ENCODE results near the gene TBC1D9.
A peak's percentile ranks its signal among the peaks of the same experiment; 100 is the strongest.
"Not testable (repeated sequence)": the region's sequence is repeated elsewhere in the genome, so short reads cannot be mapped to it uniquely, and the experiment has no call there.

The TBC1D9 gene

DNA sequence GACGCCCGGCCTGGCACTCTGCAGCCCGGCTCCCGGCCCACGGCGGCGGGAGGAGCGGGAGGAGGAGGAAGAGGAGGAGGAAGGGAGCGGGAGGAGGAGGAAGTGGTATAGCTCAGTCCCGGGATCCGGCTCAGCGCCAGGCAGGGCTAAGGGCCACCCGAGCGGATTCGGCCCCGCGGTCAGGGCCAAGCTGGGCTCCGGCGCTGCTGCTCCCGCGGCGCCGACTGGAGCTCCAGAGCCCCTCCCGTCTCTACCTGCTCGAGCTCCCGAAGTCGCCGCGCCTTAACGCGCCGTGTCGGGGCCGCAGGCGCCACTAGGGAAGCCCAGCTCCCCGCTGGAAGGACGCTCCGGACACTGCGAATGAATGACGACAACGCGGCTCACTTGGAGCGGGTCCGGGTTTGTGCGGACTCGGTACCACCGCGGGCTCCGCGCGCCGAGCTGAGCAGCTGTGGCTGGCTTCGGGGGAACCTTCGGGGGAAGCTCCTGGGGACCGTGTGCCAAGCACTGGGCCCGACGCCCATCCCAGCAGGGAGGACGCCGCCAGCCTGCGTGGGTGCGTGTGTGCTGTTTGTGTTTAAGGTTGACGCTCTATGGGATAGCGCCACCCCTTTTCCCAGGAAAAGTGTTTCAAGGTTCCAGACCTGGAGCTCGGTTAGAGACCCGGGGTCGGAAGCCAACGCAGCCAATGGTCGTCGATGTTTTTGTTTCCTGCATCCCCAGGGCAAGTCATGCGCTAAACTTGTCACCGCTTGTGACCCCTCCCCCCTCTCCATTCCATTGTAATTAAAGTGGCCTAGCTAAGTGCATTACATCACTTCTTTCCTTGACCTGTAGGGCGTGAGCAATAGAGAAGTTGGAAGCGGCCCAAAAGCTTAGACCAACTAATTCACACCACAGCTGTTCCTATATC lies at the start of gene TBC1D9:
Gene TBC1D9 (minus strand): TSS at position 67 of the 913 bp plus-strand sequence. CDS start 340 bp downstream, outside the sequence.
- DNase-seq = peak; percentile 5 to 8
- TF ChIP-seq POLR2A (IDR thresholded peaks at IDR 0.05; ENCODE audit: low read length) (no peak), GATA1 (IDR thresholded peaks at IDR 0.05; ENCODE audit: low read depth, low read length) (no peak)

- no peak for DNase-seq
- TF ChIP-seq GATA1 (IDR thresholded peaks at IDR 0.05; ENCODE audit: low read depth, low read length) (no peak), POLR2A (IDR thresholded peaks at IDR 0.05; ENCODE audit: low read length) (no peak)
Measured at GRCh38 chr4:140805293-140805692, 49.1 kb upstream of the TBC1D9 start.

DNA sequence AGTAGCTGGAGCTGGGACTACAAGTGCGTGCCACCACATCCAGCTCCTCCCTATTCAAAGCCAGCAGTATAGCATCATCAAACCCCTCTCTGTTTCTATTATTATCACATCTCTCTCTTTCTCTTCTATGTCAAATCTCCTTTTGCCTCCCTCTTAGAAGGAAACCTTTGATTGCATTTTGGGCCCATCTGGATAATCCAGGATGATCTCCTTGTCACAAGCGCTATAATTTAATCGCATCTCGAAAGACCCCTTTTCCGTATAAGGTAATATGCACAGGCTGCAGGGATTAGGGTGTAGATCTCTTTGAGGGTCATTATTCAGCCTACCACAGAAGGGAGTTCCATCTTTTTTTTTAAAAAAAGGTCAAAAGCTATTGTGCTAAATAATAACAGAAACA lies 46.4 kb upstream of the TBC1D9 start:
- DNase-seq = no peak
- TF ChIP-seq GATA1 (IDR thresholded peaks at IDR 0.05; ENCODE audit: low read depth, low read length) (no peak), POLR2A (IDR thresholded peaks at IDR 0.05; ENCODE audit: low read length) (no peak)

DNA sequence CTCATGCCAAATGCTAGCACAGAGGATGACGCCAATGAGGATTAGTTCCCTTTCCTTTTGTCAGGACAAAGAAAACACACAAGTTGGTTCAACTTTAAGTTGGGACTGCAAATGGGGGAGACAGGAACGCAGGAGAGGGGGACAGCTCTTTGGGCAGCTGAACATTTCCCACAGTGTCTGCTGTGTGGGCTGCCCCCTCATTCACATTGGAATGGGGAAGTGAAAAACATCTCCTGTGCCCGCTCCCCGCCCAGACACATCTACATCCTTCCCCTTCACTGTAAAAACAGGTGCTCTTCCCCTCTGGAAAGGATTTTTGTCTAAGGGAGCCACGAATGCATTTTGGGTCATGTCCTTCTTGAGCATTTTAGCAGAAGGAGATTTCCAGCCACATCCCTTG lies 44.5 kb upstream of the TBC1D9 start:
- TF ChIP-seq GATA1 (IDR thresholded peaks at IDR 0.05; ENCODE audit: low read depth, low read length) = no peak
- no peak for DNase-seq

- DNase-seq = no peak
- no peak for TF ChIP-seq POLR2A (IDR thresholded peaks at IDR 0.05; ENCODE audit: low read length)
- TF ChIP-seq GATA1 (IDR thresholded peaks at IDR 0.05; ENCODE audit: low read depth, low read length) = no peak
Measured at GRCh38 chr4:140799686-140800225, 43.6 kb upstream of the TBC1D9 start.

- TF ChIP-seq POLR2A (IDR thresholded peaks at IDR 0.05; ENCODE audit: low read length) (no peak), GATA1 (IDR thresholded peaks at IDR 0.05; ENCODE audit: low read depth, low read length) (no peak)
Measured at GRCh38 chr4:140793291-140793690, 37.1 kb upstream of the TBC1D9 start.

GRCh38 chr4:140790765-140791164 lies 34.6 kb upstream of the TBC1D9 start:
- no peak for TF ChIP-seq GATA1 (IDR thresholded peaks at IDR 0.05; ENCODE audit: low read depth, low read length)
- no peak for TF ChIP-seq POLR2A (IDR thresholded peaks at IDR 0.05; ENCODE audit: low read length)

More at GRCh38 chr4:140793291-140793690, 37.1 kb upstream of the TBC1D9 start:
- DNase-seq = no peak

GRCh38 chr4:140790171-140790570 lies 34.0 kb upstream of the TBC1D9 start:
- no peak for TF ChIP-seq GATA1 (IDR thresholded peaks at IDR 0.05; ENCODE audit: low read depth, low read length)
- TF ChIP-seq POLR2A (IDR thresholded peaks at IDR 0.05; ENCODE audit: low read length) = no peak
- DNase-seq = no peak

More at GRCh38 chr4:140790765-140791164, 34.6 kb upstream of the TBC1D9 start:
- no peak for DNase-seq

GRCh38 chr4:140789759-140790158 lies 33.6 kb upstream of the TBC1D9 start:
- DNase-seq = no peak
- TF ChIP-seq GATA1 (IDR thresholded peaks at IDR 0.05; ENCODE audit: low read depth, low read length) = no peak
- TF ChIP-seq POLR2A (IDR thresholded peaks at IDR 0.05; ENCODE audit: low read length) = no peak

- DNase-seq = not testable (repeated sequence)
Measured at GRCh38 chr4:140782787-140783186, 26.6 kb upstream of the TBC1D9 start.

DNA sequence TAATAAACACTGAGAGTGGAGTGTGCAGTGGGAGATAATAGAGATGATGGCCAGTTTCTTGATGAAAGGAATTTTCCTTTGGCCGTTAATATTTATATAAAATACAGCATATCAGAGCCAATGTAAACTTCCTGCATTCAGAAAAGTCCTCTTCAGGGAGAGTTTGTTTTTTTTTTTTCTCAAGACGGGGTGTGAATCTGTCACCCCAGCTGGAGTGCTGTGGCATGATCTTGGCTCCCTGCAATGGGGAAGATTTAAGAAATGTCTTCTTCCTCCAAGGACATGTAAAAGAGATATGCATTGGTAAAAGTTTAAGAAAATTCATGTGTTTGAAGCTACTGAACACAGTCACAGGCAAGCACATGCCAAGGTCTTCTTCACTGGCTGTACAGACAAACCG lies 25.4 kb upstream of the TBC1D9 start:
- DNase-seq = no peak
- TF ChIP-seq POLR2A (IDR thresholded peaks at IDR 0.05; ENCODE audit: low read length) (no peak), GATA1 (IDR thresholded peaks at IDR 0.05; ENCODE audit: low read depth, low read length) (no peak)

- no peak for DNase-seq
- TF ChIP-seq GATA1 (IDR thresholded peaks at IDR 0.05; ENCODE audit: low read depth, low read length) (no peak), POLR2A (IDR thresholded peaks at IDR 0.05; ENCODE audit: low read length) (no peak)
Measured at GRCh38 chr4:140777894-140778293, 21.7 kb upstream of the TBC1D9 start.

- no peak for DNase-seq
- TF ChIP-seq GATA1 (IDR thresholded peaks at IDR 0.05; ENCODE audit: low read depth, low read length) = no peak
- TF ChIP-seq POLR2A (IDR thresholded peaks at IDR 0.05; ENCODE audit: low read length) = no peak
Measured at GRCh38 chr4:140777386-140777785, 21.2 kb upstream of the TBC1D9 start.

DNA sequence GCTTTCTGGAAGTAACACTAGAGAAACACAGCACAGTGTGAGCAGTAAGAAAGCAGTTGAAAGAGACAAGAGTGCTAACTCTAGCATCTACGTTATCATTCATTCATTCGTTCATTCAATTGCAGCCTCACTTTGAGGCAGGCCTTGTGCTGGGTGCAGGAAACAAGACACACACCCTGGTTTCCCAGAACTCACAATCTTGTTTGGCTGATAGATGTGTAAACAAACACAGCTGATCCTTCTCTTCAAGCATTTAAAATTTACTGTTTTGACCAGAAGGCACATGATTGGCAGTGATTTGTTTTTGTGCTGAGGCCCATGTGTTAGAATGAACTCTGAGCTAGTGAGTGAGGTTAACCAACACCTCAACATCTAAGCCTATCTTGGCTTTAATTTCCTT lies 20.4 kb upstream of the TBC1D9 start:
- TF ChIP-seq POLR2A (IDR thresholded peaks at IDR 0.05; ENCODE audit: low read length) = no peak
- no peak for DNase-seq

GRCh38 chr4:140774956-140775355 lies 18.8 kb upstream of the TBC1D9 start:
- DNase-seq = no peak
- TF ChIP-seq GATA1 (IDR thresholded peaks at IDR 0.05; ENCODE audit: low read depth, low read length) = no peak
- no peak for TF ChIP-seq POLR2A (IDR thresholded peaks at IDR 0.05; ENCODE audit: low read length)
